Fibroblast of lung (primary cell): ENCODE measurements around the gene ARID3A. TPM values are rescaled to one million over a fixed set of nuclear protein-coding genes. Genes with fewer than 3 reads are reported as not detected.

ENCODE experiments used
- DNase-seq, 2 donors: peaks; one replicate each; pipeline versions ENCODE4 v3.0.0 to v3.0.0-alpha.2; 2010; ENCODE audit warnings: low read depth in 2 of 2
- H2AFZ ChIP-seq: 2 replicates; pipeline ENCODE4 v1.5.1; 2012; ENCODE audit warnings: low read length, control low read depth, inconsistent platforms
- H3K27ac ChIP-seq: 2 replicates; pipeline ENCODE4 v1.5.1; 2011; ENCODE audit warnings: low read length, control low read depth; ENCODE audit not compliant: insufficient read depth
- H3K27me3 ChIP-seq: 2 replicates; pipeline ENCODE4 v1.5.1; 2011; ENCODE audit warnings: mild to moderate bottlenecking, low read length; ENCODE audit not compliant: control insufficient read depth, insufficient read depth
- H3K36me3 ChIP-seq: 2 replicates; pipeline ENCODE4 v1.5.1; 2011; ENCODE audit warnings: low read length; ENCODE audit not compliant: control insufficient read depth, insufficient read depth
- H3K4me1 ChIP-seq: 2 replicates; pipeline ENCODE4 v1.5.1; 2011; ENCODE audit warnings: low read length; ENCODE audit not compliant: control insufficient read depth, insufficient read depth; ENCODE audit errors: extremely low read depth
- H3K4me2 ChIP-seq: 2 replicates; pipeline ENCODE4 v1.5.1; 2011; ENCODE audit warnings: low read length, control low read depth; ENCODE audit not compliant: insufficient read depth; ENCODE audit errors: extremely low read depth
- H3K4me3 ChIP-seq, 4 experiments: fragments of 200-600 bp in 1 of 4; sonication (generic) in 1 of 4; replicated peaks in 1 of 4; 2 replicates each; pipeline ENCODE4 v1.5.1; 2011 to 2016; ENCODE audit warnings: low read length in 4 of 4, low read depth in 3 of 4, mild to moderate bottlenecking in 3 of 4, control low read depth in 2 of 4, inconsistent platforms in 1 of 4, mixed read lengths in 1 of 4; ENCODE audit not compliant: insufficient read depth in 1 of 4; ENCODE audit errors: control extremely low read depth in 1 of 4
- H3K79me2 ChIP-seq: 2 replicates; pipeline ENCODE4 v1.5.1; 2012; ENCODE audit warnings: mild to moderate bottlenecking, low read length, inconsistent platforms; ENCODE audit not compliant: control insufficient read depth, insufficient read depth
- H3K9ac ChIP-seq: 2 replicates; pipeline ENCODE4 v1.5.1; 2011; ENCODE audit warnings: mild to moderate bottlenecking, low read length, control low read depth; ENCODE audit not compliant: insufficient read depth
- H3K9me3 ChIP-seq: 2 replicates; pipeline ENCODE4 v1.5.1; 2012; ENCODE audit warnings: low read depth, low read length; ENCODE audit not compliant: control insufficient read depth, insufficient read depth
- H4K20me1 ChIP-seq: 2 replicates; pipeline ENCODE4 v1.5.1; 2011; ENCODE audit warnings: low read length; ENCODE audit not compliant: control insufficient read depth, insufficient read depth; ENCODE audit errors: extremely low read depth
- EZH2 ChIP-seq: IDR thresholded peaks from 2 replicates; pipeline ENCODE4 v1.5.1; 2012; ENCODE audit warnings: low read length, control low read depth, mild to moderate bottlenecking; ENCODE audit errors: missing control alignments
- polyA plus RNA-seq, 2 donors: library from polyadenylated mRNA; depleted of rRNA in 1 of 2; stranded (reverse) in 1 of 2; unstranded in 1 of 2; fragments of >200 nt; gene quantifications; 2 replicates each; pipeline ENCODE4 v1.2.1, GENCODE V29; 2011 to 2012; ENCODE audit warnings: missing spikeins in 1 of 2
- total RNA-seq: library from RNA; depleted of rRNA; stranded (reverse); fragments of >200 nt; gene quantifications from 2 replicates; pipeline ENCODE4 v1.2.1, GENCODE V29; 2014
- TF ChIP-seq, protein P1 (sequence below), 2 donors: IDR thresholded peaks in 1 of 2; conservative IDR thresholded peaks in 1 of 2; 1 replicate in 1 of 2; 2 replicates in 1 of 2; pipeline ENCODE4 v1.5.1; 2011 to 2012; ENCODE audit warnings: low read length in 2 of 2, control low read depth in 1 of 2, inconsistent platforms in 1 of 2, low read depth in 1 of 2, mild to moderate bottlenecking in 1 of 2

The ARID3A gene
- total and polyA plus RNA-seq, 2 donors (not counting 1 experiment from before 2014, with no cell fraction given) = 6.4 to 14.9 TPM

DNA sequence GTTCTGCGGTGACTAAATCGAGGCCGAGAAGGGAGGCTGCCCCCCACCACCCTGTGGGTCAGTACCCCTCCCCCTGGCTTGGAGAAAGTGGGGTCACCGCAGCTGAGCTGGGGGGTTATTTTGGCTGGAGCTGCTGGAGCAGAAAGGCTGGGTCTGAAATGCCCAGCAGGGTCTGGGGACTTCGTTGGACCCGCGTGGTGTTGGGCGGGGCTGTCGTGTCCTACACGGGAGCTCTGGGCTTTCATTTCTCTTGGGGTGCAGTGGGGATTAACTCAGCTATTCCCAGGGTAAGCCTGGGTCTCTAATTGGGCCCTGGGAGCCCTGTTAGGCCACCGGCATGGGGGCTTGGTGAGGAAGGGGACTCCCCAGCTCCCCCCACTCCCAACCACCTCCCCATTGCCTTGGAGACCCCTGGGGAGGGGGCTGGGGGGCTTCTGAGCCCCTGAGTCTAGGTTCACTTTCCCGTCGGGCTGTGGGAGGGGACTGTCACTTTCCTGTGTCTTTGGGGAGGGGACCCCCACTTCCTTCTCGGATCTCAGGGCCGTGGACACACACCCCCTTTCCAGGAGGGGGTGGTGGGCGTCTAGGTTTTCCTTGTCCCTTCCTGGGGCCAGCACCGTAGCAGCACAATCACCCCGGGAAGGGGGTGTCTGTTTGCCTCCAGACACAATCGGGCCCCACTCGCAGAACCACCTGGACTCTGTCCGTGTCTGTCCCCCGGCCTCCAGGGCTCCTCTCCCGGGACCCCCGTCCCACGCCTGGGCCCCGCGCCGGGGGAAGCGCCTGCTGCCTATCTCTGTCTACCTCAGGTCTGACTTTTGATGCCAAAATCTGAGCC is 48.1 kb downstream of the ARID3A start:
- H3K36me3 ChIP-seq = peaks cover 7% of the 10 kb centered on the region
- no peaks in the 10 kb centered on the region for H4K20me1 ChIP-seq
- no peaks in the 10 kb centered on the region for H3K79me2 ChIP-seq
- H3K9ac ChIP-seq = no peak overlapping the region
- no peak overlapping the region for H3K4me3 ChIP-seq
- TF ChIP-seq, protein P1, sequence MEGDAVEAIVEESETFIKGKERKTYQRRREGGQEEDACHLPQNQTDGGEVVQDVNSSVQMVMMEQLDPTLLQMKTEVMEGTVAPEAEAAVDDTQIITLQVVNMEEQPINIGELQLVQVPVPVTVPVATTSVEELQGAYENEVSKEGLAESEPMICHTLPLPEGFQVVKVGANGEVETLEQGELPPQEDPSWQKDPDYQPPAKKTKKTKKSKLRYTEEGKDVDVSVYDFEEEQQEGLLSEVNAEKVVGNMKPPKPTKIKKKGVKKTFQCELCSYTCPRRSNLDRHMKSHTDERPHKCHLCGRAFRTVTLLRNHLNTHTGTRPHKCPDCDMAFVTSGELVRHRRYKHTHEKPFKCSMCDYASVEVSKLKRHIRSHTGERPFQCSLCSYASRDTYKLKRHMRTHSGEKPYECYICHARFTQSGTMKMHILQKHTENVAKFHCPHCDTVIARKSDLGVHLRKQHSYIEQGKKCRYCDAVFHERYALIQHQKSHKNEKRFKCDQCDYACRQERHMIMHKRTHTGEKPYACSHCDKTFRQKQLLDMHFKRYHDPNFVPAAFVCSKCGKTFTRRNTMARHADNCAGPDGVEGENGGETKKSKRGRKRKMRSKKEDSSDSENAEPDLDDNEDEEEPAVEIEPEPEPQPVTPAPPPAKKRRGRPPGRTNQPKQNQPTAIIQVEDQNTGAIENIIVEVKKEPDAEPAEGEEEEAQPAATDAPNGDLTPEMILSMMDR (conservative IDR thresholded peaks at IDR 0.05 in 1 of 2, IDR thresholded peaks at IDR 0.05 in 1 of 2; ENCODE audit: low read depth in 1 of 2, low read length in 2 of 2) = no peak
- TF ChIP-seq EZH2 = no peak
- H3K4me1 ChIP-seq = no peaks in the 10 kb centered on the region
- H3K4me2 ChIP-seq = no peak overlapping the region
- H3K9me3 ChIP-seq = peaks cover 2% of the 10 kb centered on the region
- no peak overlapping the region for H2AFZ ChIP-seq
- H3K27me3 ChIP-seq = no peaks in the 10 kb centered on the region
- H3K27ac ChIP-seq = no peak overlapping the region
- no peak for DNase-seq

DNA sequence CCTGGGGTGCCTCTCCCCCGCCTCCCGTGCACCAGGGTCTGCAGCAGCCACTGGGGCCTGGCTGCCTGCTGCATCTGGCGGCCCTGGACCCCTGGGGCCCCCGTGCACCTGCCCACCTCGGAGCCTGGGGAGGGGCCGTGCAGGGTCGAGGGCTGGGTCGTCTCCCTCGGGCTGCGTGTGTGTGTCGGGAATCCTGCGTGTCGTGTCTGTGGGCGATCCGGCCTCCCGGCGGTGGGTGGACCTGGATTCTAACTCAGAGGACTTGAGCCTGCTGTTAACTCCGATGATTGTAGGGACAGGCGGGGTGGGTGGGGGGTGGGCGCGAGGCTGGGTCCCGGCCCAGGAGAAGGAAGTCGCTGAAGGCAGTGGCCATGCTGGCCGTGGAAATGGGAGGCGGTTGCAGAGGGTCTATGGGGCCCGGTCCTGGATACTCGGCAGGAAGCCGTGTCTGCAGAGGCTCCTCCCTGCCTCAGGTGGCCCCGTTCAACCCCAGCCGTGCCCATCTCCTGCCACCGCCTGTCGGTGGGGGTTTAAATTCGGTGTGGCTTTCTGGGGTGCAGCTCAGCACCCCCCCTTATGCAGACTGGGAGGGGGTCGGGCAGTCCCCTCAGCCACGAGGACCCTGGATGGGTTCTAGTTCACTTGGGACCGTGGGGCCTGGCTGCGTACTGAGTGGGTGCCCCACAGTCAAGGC is 48.9 kb downstream of the ARID3A start:
- no peak overlapping the region for H3K4me2 ChIP-seq
- no peaks in the 10 kb centered on the region for H3K4me1 ChIP-seq
- peaks cover 5% of the 10 kb centered on the region for H3K36me3 ChIP-seq
- no peak for DNase-seq
- TF ChIP-seq EZH2 = no peak
- TF ChIP-seq, protein P1 (conservative IDR thresholded peaks at IDR 0.05 in 1 of 2, IDR thresholded peaks at IDR 0.05 in 1 of 2; ENCODE audit: low read depth in 1 of 2, low read length in 2 of 2) = no peak
- H3K4me3 ChIP-seq = no peak overlapping the region
- H3K9me3 ChIP-seq = peaks cover 2% of the 10 kb centered on the region
- H3K9ac ChIP-seq = no peak overlapping the region
- no peaks in the 10 kb centered on the region for H4K20me1 ChIP-seq
- no peaks in the 10 kb centered on the region for H3K27me3 ChIP-seq
- no peaks in the 10 kb centered on the region for H3K79me2 ChIP-seq
- H3K27ac ChIP-seq = no peak overlapping the region
- H2AFZ ChIP-seq = no peak overlapping the region

DNA sequence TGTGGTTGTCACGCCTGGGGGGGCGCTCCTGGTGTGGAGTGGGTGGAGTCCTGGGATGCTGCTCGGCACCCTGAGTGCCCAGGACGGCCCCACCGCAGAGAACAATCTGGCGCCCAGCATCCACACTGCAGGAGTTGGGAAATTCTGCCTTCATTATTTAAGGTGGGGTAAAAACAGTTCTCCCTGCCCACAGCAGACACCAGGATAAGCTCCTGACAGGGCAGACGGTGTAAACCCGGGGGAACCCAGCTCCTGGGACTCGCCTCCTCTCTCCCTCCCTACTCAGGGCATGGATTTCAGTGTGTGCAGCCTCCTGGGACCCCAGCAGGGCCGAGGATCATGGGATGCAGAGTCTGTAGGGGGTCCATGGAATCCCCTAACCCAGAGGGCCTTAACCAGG is 50.6 kb downstream of the ARID3A start:
- no peak overlapping the region for H2AFZ ChIP-seq
- H3K27me3 ChIP-seq = no peaks in the 10 kb centered on the region
- no peaks in the 10 kb centered on the region for H3K36me3 ChIP-seq
- no peak overlapping the region for H3K27ac ChIP-seq
- TF ChIP-seq, protein P1 (conservative IDR thresholded peaks at IDR 0.05 in 1 of 2, IDR thresholded peaks at IDR 0.05 in 1 of 2; ENCODE audit: low read depth in 1 of 2, low read length in 2 of 2) = no peak
- TF ChIP-seq EZH2 = no peak
- H4K20me1 ChIP-seq = no peaks in the 10 kb centered on the region
- no peak overlapping the region for H3K4me3 ChIP-seq
- no peaks in the 10 kb centered on the region for H3K79me2 ChIP-seq
- no peak for DNase-seq
- H3K4me1 ChIP-seq = peaks cover 9% of the 10 kb centered on the region
- H3K9ac ChIP-seq = no peak overlapping the region
- H3K9me3 ChIP-seq = no peaks in the 10 kb centered on the region
- no peak overlapping the region for H3K4me2 ChIP-seq
